ENCODE data around the gene TMEM9. TPM values are rescaled to one million over a fixed set of nuclear protein-coding genes. Genes with fewer than 3 reads are reported as not detected.

The TMEM9 gene
- total and polyA plus RNA-seq, 9 of the 15 experiments (the other 6 are each of a cell fraction or from before 2014, with no cell fraction given), result 30.4 to 107 (median 67.6) TPM

DNA sequence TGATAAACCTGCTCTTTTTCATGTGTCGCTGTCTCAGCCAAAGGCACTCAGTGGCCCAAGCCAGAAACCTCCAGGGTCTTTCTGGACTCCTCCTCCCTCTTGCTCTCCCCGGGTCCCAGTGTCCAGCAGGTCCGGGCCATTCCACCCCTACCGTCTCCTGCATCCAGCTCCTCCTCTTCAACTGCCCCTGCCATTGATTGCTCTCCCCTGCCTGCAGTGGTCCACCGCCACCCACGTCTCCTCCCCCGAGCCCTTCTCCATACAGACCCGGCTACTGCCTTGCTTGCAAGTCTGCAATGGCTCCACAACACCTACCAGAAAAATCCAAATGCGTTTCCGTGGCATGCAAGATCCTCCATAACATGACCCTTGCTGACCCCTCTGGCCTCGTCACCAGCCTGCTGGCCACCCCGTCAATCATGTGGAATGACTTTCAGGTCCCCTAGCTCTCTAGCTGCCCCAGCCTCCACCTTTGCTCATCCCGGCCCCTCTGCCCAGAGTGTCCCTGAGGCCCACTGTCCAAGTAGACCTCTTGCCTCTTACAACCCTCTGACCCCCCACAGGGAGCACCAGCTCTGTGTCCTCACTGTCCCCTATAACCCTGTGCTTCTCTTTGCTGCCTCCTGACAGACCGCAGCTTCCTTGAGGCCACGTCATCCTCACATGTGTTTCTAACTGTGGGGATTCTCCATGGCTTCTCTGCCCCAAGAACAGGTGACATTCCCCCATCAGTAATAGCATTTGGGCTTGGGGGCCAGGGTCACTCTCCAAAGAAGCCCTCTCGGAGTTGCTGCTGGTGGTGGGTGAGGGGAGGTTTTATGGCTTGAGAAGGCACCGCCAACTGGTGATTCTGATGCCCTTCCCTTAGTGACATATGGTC lies 57.1 kb downstream of the TMEM9 start:
- Histone ChIP-seq H4K20me1 (replicated peaks; ENCODE audit: control insufficient read depth, insufficient read depth, low read length) (peaks cover 10% of the 10 kb centered on the region; the same call in 1 of the 2 replicates), H3K9ac (ENCODE audit: insufficient read depth in 1 of 2, low read depth in 2 of 2, low read length in 2 of 2) (no peak overlapping the region; a peak in 1 of 4 replicates), H3K9me1 (ENCODE audit: control insufficient read depth, insufficient read depth, low read length) (no peaks in the 10 kb centered on the region), H2AFZ (ENCODE audit: low read depth, low read length) (no peak overlapping the region), H3K4me3 (no peak overlapping the region), H3K4me2 (ENCODE audit: insufficient read depth, low read length) (no peak overlapping the region), H3K4me1 (replicated peaks in 1 of 2; ENCODE audit: control insufficient read depth in 2 of 2, insufficient read depth in 2 of 2, low read length in 2 of 2) (no peaks in the 10 kb centered on the region), H3K79me2 (ENCODE audit: control insufficient read depth, insufficient read depth, low read length) (no peaks in the 10 kb centered on the region), H3K27ac (ENCODE audit: extremely low read depth, low read depth, low read length) (no peak overlapping the region), H3K9me3 (replicated peaks; ENCODE audit: control insufficient read depth, insufficient read depth, low read depth, low read length) (no peaks in the 10 kb centered on the region), H3K27me3 (ENCODE audit: control insufficient read depth in 2 of 2, insufficient read depth in 2 of 2, low read length in 2 of 2) (peaks cover 56 to 87% of the 10 kb centered on the region in 2 experiments), H3K36me3 (ENCODE audit: control insufficient read depth, insufficient read depth, low read length) (no peaks in the 10 kb centered on the region)
- intact Hi-C loops (cut with micrococcal nuclease), result no loop called here
- WGBS (ENCODE audit: insufficient coverage, low coverage, missing lambda C conversion rate), result 4% methylated on average over 17 of the region's 17 CpGs
- POLR2A ChIA-PET, result interaction anchor here (0.6 to 1.3 kb wide), 3 partner anchors 22 to 60 kb away, joined by 3 to 4 read pairs (median 3); no protein-coding TSS in a partner anchor
- no peak for DNase-seq (ENCODE audit: extremely low read depth in 1 of 4, low spot score in 3 of 4)
- peak; percentile 10; the same call in 2 of the 3 replicates for ATAC-seq
- CTCF ChIA-PET (ENCODE audit: low intra/inter-chr PET ratio), result no interaction called here
- no TSS peak for BruUV-seq (replicated peaks)
- in situ Hi-C loops (cut with MboI), result no loop called here
- no peak for FAIRE-seq
- TF ChIP-seq ZNF146 (CRISPR knock-in tag; IDR thresholded peaks at IDR 0.05; ENCODE audit: unreplicated experiment), result no peak
- TF ChIP-seq TEAD4 (IDR thresholded peaks at IDR 0.05; ENCODE audit: low read length), result no peak
- peak; percentile 39; the same call in 1 of the 2 replicates for TF ChIP-seq TEAD4 (CRISPR knock-in tag; IDR thresholded peaks at IDR 0.05; ENCODE audit: borderline replicate concordance)
- no peak for TF ChIP-seq ZSCAN32 (CRISPR knock-in tag; IDR thresholded peaks at IDR 0.05)
- no peak for TF ChIP-seq TFAM (CRISPR knock-in tag; conservative IDR thresholded peaks at IDR 0.05)
- TF ChIP-seq TRIM28 (IDR thresholded peaks at IDR 0.05), result no peak
- TF ChIP-seq BDP1 (IDR thresholded peaks at IDR 0.05; ENCODE audit: insufficient read depth, insufficient read length), result no peak
- TF ChIP-seq ZNF431 (CRISPR knock-in tag; IDR thresholded peaks at IDR 0.05), result no peak
- TF ChIP-seq, protein P1, sequence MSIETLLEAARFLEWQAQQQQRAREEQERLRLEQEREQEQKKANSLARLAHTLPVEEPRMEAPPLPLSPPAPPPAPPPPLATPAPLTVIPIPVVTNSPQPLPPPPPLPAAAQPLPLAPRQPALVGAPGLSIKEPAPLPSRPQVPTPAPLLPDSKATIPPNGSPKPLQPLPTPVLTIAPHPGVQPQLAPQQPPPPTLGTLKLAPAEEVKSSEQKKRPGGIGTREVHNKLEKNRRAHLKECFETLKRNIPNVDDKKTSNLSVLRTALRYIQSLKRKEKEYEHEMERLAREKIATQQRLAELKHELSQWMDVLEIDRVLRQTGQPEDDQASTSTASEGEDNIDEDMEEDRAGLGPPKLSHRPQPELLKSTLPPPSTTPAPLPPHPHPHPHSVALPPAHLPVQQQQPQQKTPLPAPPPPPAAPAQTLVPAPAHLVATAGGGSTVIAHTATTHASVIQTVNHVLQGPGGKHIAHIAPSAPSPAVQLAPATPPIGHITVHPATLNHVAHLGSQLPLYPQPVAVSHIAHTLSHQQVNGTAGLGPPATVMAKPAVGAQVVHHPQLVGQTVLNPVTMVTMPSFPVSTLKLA (conservative IDR thresholded peaks at IDR 0.05), result no peak
- no peak for TF ChIP-seq FOXO4 (CRISPR knock-in tag; IDR thresholded peaks at IDR 0.05)
- no peak for TF ChIP-seq TCF7L2 (IDR thresholded peaks at IDR 0.05; ENCODE audit: low read depth, low read length)
- TF ChIP-seq SLC30A9 (CRISPR knock-in tag; IDR thresholded peaks at IDR 0.05), result no peak
- no peak for TF ChIP-seq ZKSCAN8 (CRISPR knock-in tag; IDR thresholded peaks at IDR 0.05)
- TF ChIP-seq NCOA6 (IDR thresholded peaks at IDR 0.05), result no peak
- TF ChIP-seq RUNX1 (IDR thresholded peaks at IDR 0.05; ENCODE audit: low read depth), result no peak
- no peak for TF ChIP-seq EWSR1 (IDR thresholded peaks at IDR 0.05; ENCODE audit: borderline replicate concordance, low read depth, partially characterized antibody)
- TF ChIP-seq ZNF280B (CRISPR knock-in tag; IDR thresholded peaks at IDR 0.05), result no peak
- no peak for TF ChIP-seq DPF2 (IDR thresholded peaks at IDR 0.05)

All from K562 (cell line).